ENCODE measurements around the gene PLEKHN1. TPM values are rescaled to one million over a fixed set of nuclear protein-coding genes. Genes with fewer than 3 reads are reported as not detected.

Gene PLEKHN1
- total and polyA plus RNA-seq, 8 donors = 0.11 to 5.1 (median 0.55) TPM

- Histone ChIP-seq H3K4me1 (peaks cover 5 to 6% of the 10 kb centered on the region in 2 donors), H3K36me3 (no peaks in the 10 kb centered on the region), H3K27ac (no peak overlapping the region), H3K4me3 (no peak overlapping the region), H3K27me3 (peaks cover 0 to 81% of the 10 kb centered on the region in 2 donors), H3K9me3 (no peaks in the 10 kb centered on the region)
- TF ChIP-seq CTCF (IDR thresholded peaks at IDR 0.05) = no peak
- DNase-seq = peak in 1 of 4 donors; percentile 79
- intact Hi-C loops (cut with DNase I) = no loop called here
- ATAC-seq = no peak
Observed at GRCh38 chr1:980602-981395, 14.5 kb downstream of the PLEKHN1 start.

GRCh38 chr1:981491-981954 lies 15.2 kb downstream of the PLEKHN1 start:
- intact Hi-C loops (cut with DNase I) = no loop called here
- no peaks in the 10 kb centered on the region for H3K4me1 ChIP-seq
- H3K27ac ChIP-seq = no peak overlapping the region
- no peak overlapping the region for H3K4me3 ChIP-seq
- DNase-seq (peak in 1 of 4 donors; percentile 46), ATAC-seq (no peak)
- TF ChIP-seq CTCF (IDR thresholded peaks at IDR 0.05) = no peak
- H3K36me3 ChIP-seq = no peaks in the 10 kb centered on the region
- H3K9me3 ChIP-seq = no peaks in the 10 kb centered on the region
- H3K27me3 ChIP-seq = peaks cover 0 to 81% of the 10 kb centered on the region in 2 donors

- Histone ChIP-seq H3K27me3 (peaks cover 0 to 84% of the 10 kb centered on the region in 2 donors), H3K36me3 (no peaks in the 10 kb centered on the region), H3K27ac (no peak within 1 kb of the TSS), H3K9me3 (no peaks in the 10 kb centered on the region), H3K4me3 (no peak within 1 kb of the TSS), H3K4me1 (no peaks in the 10 kb centered on the region)
- no peak for TF ChIP-seq CTCF (IDR thresholded peaks at IDR 0.05)
- intact Hi-C loops (cut with DNase I) = no loop called here
- ATAC-seq = no peak
- peak in 1 of 4 donors; percentile 76 for DNase-seq
Observed at GRCh38 chr1:981955-982558, 15.8 kb downstream of the PLEKHN1 start, which contains the start of gene PERM1. Gene PERM1 (minus strand): TSS chr1:982093. CDS start chr1:981029, 1,064 bp downstream.

GRCh38 chr1:982765-983436 lies 16.6 kb downstream of the PLEKHN1 start:
- Histone ChIP-seq H3K27ac (no peak overlapping the region), H3K4me3 (no peak overlapping the region), H3K9me3 (no peaks in the 10 kb centered on the region), H3K27me3 (peaks cover 0 to 84% of the 10 kb centered on the region in 2 donors), H3K4me1 (no peaks in the 10 kb centered on the region), H3K36me3 (no peaks in the 10 kb centered on the region)
- no peak for TF ChIP-seq CTCF (IDR thresholded peaks at IDR 0.05)
- ATAC-seq = no peak
- intact Hi-C loops (cut with DNase I) = no loop called here
- DNase-seq = peak in 1 of 4 donors; percentile 79

Measured in left lung (tissue), 10 donors.